Trophoblast cell (in vitro differentiated cells and primary cell): ENCODE measurements around the gene PHRF1.

Experiments used
- DNase-seq, 2 donors: peaks; one replicate each; pipeline ENCODE4 v3.0.0-alpha.2; 2016
- H2AFZ ChIP-seq: 2 replicates; pipeline ENCODE4 v1.6.1; 2013; ENCODE audit warnings: low read length, moderate library complexity, mild to moderate bottlenecking; ENCODE audit not compliant: insufficient read depth, poor library complexity
- H2AK5ac ChIP-seq: 2 replicates; pipeline ENCODE4 v1.6.1; 2013; ENCODE audit warnings: mild to moderate bottlenecking, low read length
- H2BK120ac ChIP-seq: 2 replicates; pipeline ENCODE4 v1.6.1; 2013; ENCODE audit warnings: low read length, mild to moderate bottlenecking, moderate library complexity; ENCODE audit not compliant: insufficient read depth, poor library complexity
- H2BK12ac ChIP-seq: 2 replicates; pipeline ENCODE4 v1.6.1; 2013; ENCODE audit warnings: mild to moderate bottlenecking, low read length, moderate library complexity
- H2BK5ac ChIP-seq: 2 replicates; pipeline ENCODE4 v1.6.1; 2013; ENCODE audit warnings: low read length, low read depth, moderate library complexity, mild to moderate bottlenecking; ENCODE audit not compliant: poor library complexity
- H3K14ac ChIP-seq: 2 replicates; pipeline ENCODE4 v1.6.1; 2013; ENCODE audit warnings: mild to moderate bottlenecking, low read length
- H3K18ac ChIP-seq: 2 replicates; pipeline ENCODE4 v1.6.1; 2013; ENCODE audit warnings: mild to moderate bottlenecking, low read length
- H3K23ac ChIP-seq: 2 replicates; pipeline ENCODE4 v1.6.1; 2013; ENCODE audit warnings: low read length
- H3K27ac ChIP-seq: 2 replicates; pipeline ENCODE4 v1.5.1; 2013; ENCODE audit warnings: low read depth, mild to moderate bottlenecking, inconsistent platforms, low read length, moderate library complexity
- H3K27me3 ChIP-seq: 2 replicates; pipeline ENCODE4 v1.6.1; 2013; ENCODE audit warnings: inconsistent platforms, mild to moderate bottlenecking, low read length, moderate library complexity; ENCODE audit not compliant: insufficient read depth
- H3K36me3 ChIP-seq, 2 experiments: 1 replicate in 1 of 2; 2 replicates in 1 of 2; pipeline ENCODE4 v1.6.1; 2013; ENCODE audit warnings: low read length in 2 of 2, mild to moderate bottlenecking in 2 of 2, moderate library complexity in 1 of 2; ENCODE audit not compliant: insufficient read depth in 2 of 2, control insufficient read depth in 1 of 2
- H3K4ac ChIP-seq: 2 replicates; pipeline ENCODE4 v1.6.1; 2013; ENCODE audit warnings: low read depth, mild to moderate bottlenecking, low read length, moderate library complexity
- H3K4me1 ChIP-seq, 2 experiments: 1 replicate in 1 of 2; 2 replicates in 1 of 2; pipeline ENCODE4 v1.6.1; 2013; ENCODE audit warnings: low read length in 2 of 2, mild to moderate bottlenecking in 2 of 2, moderate library complexity in 1 of 2; ENCODE audit not compliant: insufficient read depth in 2 of 2, control insufficient read depth in 1 of 2
- H3K4me2 ChIP-seq: 2 replicates; pipeline ENCODE4 v1.6.1; 2013; ENCODE audit warnings: inconsistent platforms, mild to moderate bottlenecking, low read length, moderate library complexity
- H3K4me3 ChIP-seq: 2 replicates; pipeline ENCODE4 v1.5.1; 2013; ENCODE audit warnings: mild to moderate bottlenecking, low read depth, low read length, inconsistent platforms
- H3K79me1 ChIP-seq: one replicate; pipeline ENCODE4 v1.6.1; 2013; ENCODE audit warnings: low read length
- H3K79me2 ChIP-seq: 2 replicates; pipeline ENCODE4 v1.6.1; 2013; ENCODE audit warnings: low read length, mild to moderate bottlenecking; ENCODE audit not compliant: control insufficient read depth, insufficient read depth, poor library complexity
- H3K9ac ChIP-seq: 2 replicates; pipeline ENCODE4 v1.6.1; 2013; ENCODE audit warnings: mild to moderate bottlenecking, low read length
- H3K9me3 ChIP-seq: 2 replicates; pipeline ENCODE4 v1.6.1; 2013; ENCODE audit warnings: low read depth, mild to moderate bottlenecking, control low read depth, inconsistent platforms, low read length; ENCODE audit not compliant: insufficient read depth
- H4K12ac ChIP-seq: 2 replicates; pipeline ENCODE4 v1.6.1; 2013; ENCODE audit warnings: low read depth, mild to moderate bottlenecking, low read length, moderate library complexity
- H4K8ac ChIP-seq: 2 replicates; pipeline ENCODE4 v1.6.1; 2013; ENCODE audit warnings: low read depth, mild to moderate bottlenecking, low read length, moderate library complexity
- H4K91ac ChIP-seq: one replicate; pipeline ENCODE4 v1.6.1; 2013; ENCODE audit warnings: low read depth, mild to moderate bottlenecking, low read length, moderate library complexity
- WGBS: extraction: QIAGEN DNeasy Blood & Tissue Kit; methylation state at CpG from one replicate; pipeline ENCODE4 v1.1.7; 2013; ENCODE audit warnings: missing lambda C conversion rate; ENCODE audit not compliant: insufficient read length, insufficient coverage; ENCODE audit errors: extremely low coverage; 5-methylcytosine and 5-hydroxymethylcytosine counted together

Gene PHRF1

DNA sequence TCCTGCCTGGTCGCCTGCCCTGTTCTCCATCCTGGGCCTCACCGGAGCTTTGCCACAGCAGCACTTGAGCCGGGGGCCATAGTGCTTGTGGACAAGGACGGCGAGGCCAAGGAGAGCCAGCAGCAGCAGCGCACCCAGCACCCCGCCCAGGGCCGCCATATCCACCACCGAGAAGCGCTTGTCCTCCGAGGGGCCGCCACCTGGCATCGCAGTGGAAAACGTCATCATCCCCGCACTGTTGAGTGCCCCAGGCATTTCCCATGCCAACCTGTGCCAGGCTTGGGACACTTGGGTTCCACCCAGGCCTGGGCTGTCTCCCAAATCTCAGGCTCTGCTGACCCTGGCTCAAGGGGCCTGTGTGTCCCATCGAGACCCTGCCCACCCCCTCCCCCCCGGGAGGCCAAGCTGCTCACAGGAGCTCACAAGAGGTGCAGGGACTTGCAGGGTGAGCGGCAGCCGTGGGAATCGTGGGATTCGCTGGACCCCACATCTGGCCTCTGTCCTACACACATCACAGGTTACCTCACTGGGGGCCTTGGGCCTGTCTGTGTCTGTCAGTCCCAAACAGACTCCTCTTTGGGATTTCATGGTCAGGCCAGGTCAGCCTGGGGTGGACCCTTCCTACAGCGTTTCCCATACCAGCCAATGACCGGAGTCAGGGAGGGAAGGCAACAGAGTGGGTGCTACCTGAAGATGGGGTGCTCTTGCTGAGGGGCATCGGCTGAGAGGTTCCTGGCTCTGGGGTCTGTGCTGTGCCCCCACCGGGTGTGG is 41.8 kb downstream of the PHRF1 start:
- Histone ChIP-seq H2AFZ (no peak overlapping the region), H4K8ac (no peak overlapping the region), H3K4ac (no peak overlapping the region), H3K14ac (no peak overlapping the region), H2AK5ac (no peak overlapping the region), H3K4me1 (peaks cover 9 to 17% of the 10 kb centered on the region in 2 experiments), H2BK12ac (no peak overlapping the region), H3K79me1 (peaks cover 2% of the 10 kb centered on the region), H3K18ac (no peak overlapping the region), H4K12ac (no peak overlapping the region), H3K9ac (no peak overlapping the region), H3K23ac (no peak overlapping the region), H3K27ac (no peak overlapping the region), H2BK5ac (no peak overlapping the region), H3K9me3 (peaks cover 3% of the 10 kb centered on the region), H3K36me3 (peaks cover 26 to 27% of the 10 kb centered on the region in 2 experiments), H2BK120ac (no peak overlapping the region), H4K91ac (no peak overlapping the region), H3K27me3 (no peaks in the 10 kb centered on the region), H3K79me2 (no peaks in the 10 kb centered on the region), H3K4me2 (no peak overlapping the region), H3K4me3 (no peak overlapping the region)
- WGBS: no CpG with 5 or more reads among the region's 25 CpGs
- no peak for DNase-seq

DNA sequence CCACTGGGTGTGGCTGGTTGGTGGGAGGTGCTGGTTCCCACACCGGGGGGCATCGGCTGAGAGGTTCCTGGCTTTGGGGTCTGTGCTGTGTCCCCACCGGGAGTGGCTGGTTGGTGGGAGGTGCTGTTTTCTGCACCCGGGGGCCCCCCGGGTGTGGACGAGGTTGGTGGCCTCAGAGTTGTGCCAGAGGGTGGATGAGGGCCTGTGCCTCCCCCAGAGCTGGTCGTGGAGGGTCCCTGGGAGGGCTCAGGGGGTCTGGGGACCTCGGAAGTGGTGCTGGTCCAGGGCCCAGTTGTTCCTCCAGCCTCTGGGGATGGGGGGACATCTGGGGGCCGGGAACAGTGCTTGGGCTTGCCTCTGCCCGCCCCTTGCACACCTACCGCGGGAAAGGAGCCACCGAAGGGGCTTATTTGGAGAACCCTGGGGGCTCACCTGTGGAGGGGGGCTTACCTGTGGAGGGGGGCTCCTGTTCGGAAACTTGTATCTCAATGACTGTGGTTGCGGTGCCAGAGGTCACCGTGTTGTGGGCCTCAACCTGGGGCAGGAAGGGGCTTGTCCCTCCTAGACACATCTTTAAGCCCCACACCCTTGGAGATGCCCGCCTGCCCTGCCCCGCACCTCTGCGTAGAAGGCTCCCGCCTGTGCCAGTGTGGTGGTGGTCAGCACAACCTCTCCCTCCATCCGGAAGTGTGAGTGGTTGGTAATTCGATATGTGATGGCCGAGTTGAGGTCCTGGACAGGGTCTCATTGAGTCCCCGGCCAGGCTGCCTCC is 42.8 kb downstream of the PHRF1 start:
- no peak overlapping the region for H3K4ac ChIP-seq
- H2AK5ac ChIP-seq: no peak overlapping the region
- peaks cover 3% of the 10 kb centered on the region for H3K9me3 ChIP-seq
- no peaks in the 10 kb centered on the region for H3K79me2 ChIP-seq
- H3K79me1 ChIP-seq: peaks cover 2% of the 10 kb centered on the region
- no peak overlapping the region for H4K12ac ChIP-seq
- H2AFZ ChIP-seq: no peak overlapping the region
- H2BK5ac ChIP-seq: no peak overlapping the region
- peaks cover 22 to 23% of the 10 kb centered on the region in 2 experiments for H3K36me3 ChIP-seq
- no peak overlapping the region for H2BK12ac ChIP-seq
- H3K27ac ChIP-seq: no peak overlapping the region
- no peak overlapping the region for H2BK120ac ChIP-seq
- H3K27me3 ChIP-seq: no peaks in the 10 kb centered on the region
- no peak overlapping the region for H4K91ac ChIP-seq
- no peak overlapping the region for H3K23ac ChIP-seq
- H3K18ac ChIP-seq: no peak overlapping the region
- H3K9ac ChIP-seq: no peak overlapping the region
- no peak overlapping the region for H3K4me3 ChIP-seq
- no peak overlapping the region for H3K4me2 ChIP-seq
- H4K8ac ChIP-seq: no peak overlapping the region
- no CpG with 5 or more reads among the region's 24 CpGs for WGBS
- no peak overlapping the region for H3K14ac ChIP-seq
- DNase-seq: no peak
- H3K4me1 ChIP-seq: peaks cover 5 to 14% of the 10 kb centered on the region in 2 experiments

DNA sequence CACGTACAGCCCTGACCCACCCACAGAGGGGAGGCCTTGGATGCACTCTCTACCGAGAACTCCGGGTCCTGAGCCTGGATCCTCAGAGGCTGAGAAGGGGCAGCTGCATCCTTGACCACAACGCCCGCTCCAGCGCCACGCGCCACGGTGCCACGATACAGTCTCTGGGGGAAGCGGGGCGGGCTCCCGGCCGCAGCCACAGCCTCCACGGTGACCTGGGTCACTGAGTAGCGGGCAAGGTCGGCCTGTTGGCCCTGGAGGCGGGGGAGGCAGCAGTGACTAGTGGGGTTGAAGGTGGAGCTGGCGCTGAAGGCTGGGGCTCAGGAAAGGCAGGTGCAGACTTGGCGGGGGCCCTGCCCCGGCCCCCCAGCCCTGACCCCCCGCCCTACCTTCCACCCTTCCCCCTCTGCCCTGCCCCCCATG is 43.4 kb downstream of the PHRF1 start:
- Histone ChIP-seq H2BK120ac (no peak overlapping the region), H3K79me2 (no peaks in the 10 kb centered on the region), H3K36me3 (peaks cover 16 to 17% of the 10 kb centered on the region in 2 experiments), H4K12ac (no peak overlapping the region), H3K79me1 (peaks cover 2% of the 10 kb centered on the region), H3K14ac (no peak overlapping the region), H2BK12ac (no peak overlapping the region), H3K4me1 (peaks cover 4 to 8% of the 10 kb centered on the region in 2 experiments), H4K91ac (no peak overlapping the region), H2BK5ac (no peak overlapping the region), H3K9me3 (peaks cover 3% of the 10 kb centered on the region), H4K8ac (no peak overlapping the region), H3K18ac (no peak overlapping the region), H3K9ac (no peak overlapping the region), H3K4me3 (no peak overlapping the region), H3K27ac (no peak overlapping the region), H3K23ac (no peak overlapping the region), H2AFZ (no peak overlapping the region), H3K27me3 (no peaks in the 10 kb centered on the region), H3K4ac (no peak overlapping the region), H2AK5ac (no peak overlapping the region), H3K4me2 (no peak overlapping the region)
- no CpG with 5 or more reads among the region's 22 CpGs for WGBS
- DNase-seq: no peak

DNA sequence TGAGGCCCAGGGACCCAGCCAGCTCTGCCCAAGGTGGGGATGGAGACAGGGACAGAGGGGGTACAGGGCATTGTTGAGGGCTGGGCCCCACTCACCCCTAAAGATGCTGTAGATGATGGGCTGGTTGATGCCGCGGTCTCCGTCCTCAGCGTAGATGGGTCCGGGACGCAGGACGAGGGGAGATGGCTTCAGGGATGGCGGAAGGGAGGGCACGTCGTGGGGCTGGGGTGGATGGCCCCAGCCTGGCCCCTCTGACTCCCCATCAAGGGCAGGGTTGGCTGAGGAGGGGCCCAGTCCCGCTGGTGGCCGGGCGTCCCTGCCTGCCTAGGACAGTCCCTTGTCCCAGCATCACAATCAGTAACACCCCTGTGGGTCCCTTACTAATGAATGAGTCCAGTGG is 43.9 kb downstream of the PHRF1 start:
- Histone ChIP-seq H4K91ac (no peak overlapping the region), H3K4ac (no peak overlapping the region), H2BK120ac (no peak overlapping the region), H2BK12ac (no peak overlapping the region), H3K9me3 (peaks cover 3% of the 10 kb centered on the region), H2AK5ac (no peak overlapping the region), H4K12ac (no peak overlapping the region), H3K23ac (no peak overlapping the region), H4K8ac (no peak overlapping the region), H2AFZ (no peak overlapping the region), H3K14ac (no peak overlapping the region), H3K9ac (no peak overlapping the region), H3K4me1 (peaks cover 1 to 4% of the 10 kb centered on the region in 2 experiments), H3K36me3 (peaks cover 15 to 16% of the 10 kb centered on the region in 2 experiments), H3K79me1 (peaks cover 2% of the 10 kb centered on the region), H3K18ac (no peak overlapping the region), H2BK5ac (no peak overlapping the region), H3K79me2 (no peaks in the 10 kb centered on the region), H3K4me3 (no peak overlapping the region), H3K27ac (no peak overlapping the region), H3K4me2 (no peak overlapping the region), H3K27me3 (no peaks in the 10 kb centered on the region)
- no peak for DNase-seq
- no CpG with 5 or more reads among the region's 13 CpGs for WGBS
